ENCODE data around the gene FBXW2.

- TF ChIP-seq YY1 (IDR thresholded peaks at IDR 0.05; ENCODE audit: low read depth) (no peak), RAD21 (IDR thresholded peaks at IDR 0.05; ENCODE audit: low read depth) (no peak), FOXM1 (IDR thresholded peaks at IDR 0.05; ENCODE audit: borderline replicate concordance, low read depth) (no peak), EP300 (IDR thresholded peaks at IDR 0.05; ENCODE audit: borderline replicate concordance) (no peak), REST (IDR thresholded peaks at IDR 0.05; ENCODE audit: low read depth) (no peak), TAF1 (IDR thresholded peaks at IDR 0.05; ENCODE audit: low read depth) (no peak), CEBPB (IDR thresholded peaks at IDR 0.05) (no peak), CREB1 (IDR thresholded peaks at IDR 0.05; ENCODE audit: low read depth) (no peak), ZBTB7A (IDR thresholded peaks at IDR 0.05; ENCODE audit: low read depth) (no peak), TCF12 (IDR thresholded peaks at IDR 0.05; ENCODE audit: low read depth) (no peak), TEAD4 (IDR thresholded peaks at IDR 0.05) (no peak), NFIC (IDR thresholded peaks at IDR 0.05) (no peak), MAX (IDR thresholded peaks at IDR 0.05) (no peak), EGR1 (IDR thresholded peaks at IDR 0.05) (no peak)
These were observed 26.9 kb upstream of the FBXW2 start for GRCh38 chr9:120820095-120820494.
